ENCODE data around the gene FXYD1. TPM values are rescaled to one million over a fixed set of nuclear protein-coding genes. Genes with fewer than 3 reads are reported as not detected.
A peak's percentile ranks its signal among the peaks of the same experiment; 100 is the strongest.
"Not testable (repeated sequence)": the region's sequence is repeated elsewhere in the genome, so short reads cannot be mapped to it uniquely, and the experiment has no call there.

FXYD1 gene
- total RNA-seq, 1 experiment from 2014 or later = not detected

DNA sequence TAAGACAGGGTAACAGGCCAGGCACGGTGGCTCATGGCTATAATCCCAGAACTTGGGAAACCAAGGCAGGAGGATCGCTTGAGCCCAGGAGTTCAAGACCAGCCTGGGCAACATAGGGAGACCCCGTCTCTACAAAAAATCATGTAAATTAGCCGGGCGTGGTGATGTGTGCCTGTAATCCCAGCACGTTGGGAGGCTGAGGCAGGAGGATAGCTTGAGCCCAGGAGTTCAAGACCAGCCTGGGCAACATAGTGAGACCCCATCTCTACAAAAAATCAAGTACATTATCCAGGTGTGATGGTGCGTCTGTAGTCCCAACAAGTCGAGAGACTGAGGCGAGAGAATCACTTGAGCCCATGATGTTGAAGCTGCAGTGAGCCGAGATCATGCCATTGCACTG lies 35.0 kb upstream of the FXYD1 start:
- not testable (repeated sequence) for DNase-seq; H3K27me3 ChIP-seq; H3K27ac ChIP-seq; H3K36me3 ChIP-seq; H3K4me1 ChIP-seq; H3K9me3 ChIP-seq (replicated peaks); H3K4me3 ChIP-seq

DNA sequence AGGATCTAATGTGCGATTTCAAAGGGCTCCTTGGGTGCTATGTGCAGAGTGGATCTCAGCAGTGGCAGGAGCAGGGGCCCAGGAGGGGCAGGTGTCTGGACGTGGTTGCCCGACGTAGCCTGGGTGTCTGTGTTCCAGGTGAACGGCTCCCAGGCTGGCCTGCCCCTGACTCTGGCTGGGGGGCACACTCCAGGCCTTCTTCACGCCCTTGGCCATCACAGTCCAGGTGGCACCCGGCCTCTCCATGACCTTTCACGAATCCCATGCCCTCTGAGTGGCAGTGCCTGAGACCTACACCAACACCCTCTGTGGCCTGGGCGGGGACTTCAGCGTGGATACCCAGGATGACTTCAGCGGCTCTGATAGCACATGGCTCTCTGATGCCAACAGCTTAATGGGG lies 34.3 kb upstream of the FXYD1 start:
- Histone ChIP-seq H3K27me3 (no peaks in the 10 kb centered on the region), H3K4me3 (no peak overlapping the region), H3K27ac (no peak overlapping the region), H3K9me3 (replicated peaks) (no peaks in the 10 kb centered on the region; the same call in 1 of the 2 replicates), H3K36me3 (no peaks in the 10 kb centered on the region), H3K4me1 (no peaks in the 10 kb centered on the region; the same call in 1 of the 2 replicates)
- DNase-seq = no peak

DNA sequence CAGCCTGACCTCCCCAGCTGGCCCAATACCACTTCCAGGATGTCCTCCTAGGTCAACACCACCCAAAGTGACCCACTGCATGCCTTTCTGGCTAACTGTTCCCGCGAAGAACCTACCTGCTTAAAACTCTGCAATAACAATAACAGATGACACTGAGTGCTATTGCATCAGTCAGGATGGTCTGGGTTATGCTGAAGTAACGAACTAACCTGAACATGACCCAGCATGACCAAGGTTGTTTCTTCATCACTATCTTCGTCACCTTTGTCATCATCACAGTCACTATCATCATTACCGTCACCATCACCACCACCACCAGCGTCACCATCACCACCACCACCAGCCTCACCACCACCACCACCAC lies 33.6 kb upstream of the FXYD1 start:
- Histone ChIP-seq H3K27me3 (no peaks in the 10 kb centered on the region), H3K27ac (no peak overlapping the region)

GRCh38 chr19:35105411-35106290 lies 33.0 kb upstream of the FXYD1 start:
- H3K27me3 ChIP-seq = no peaks in the 10 kb centered on the region
- no peak for DNase-seq
- H3K27ac ChIP-seq = no peak overlapping the region

More for the DNA sequence above, 33.6 kb upstream of the FXYD1 start:
- no peak overlapping the region for H3K4me3 ChIP-seq
- no peaks in the 10 kb centered on the region; the same call in 1 of the 2 replicates for H3K9me3 ChIP-seq (replicated peaks)
- no peak for DNase-seq
- no peaks in the 10 kb centered on the region; the same call in 1 of the 2 replicates for H3K4me1 ChIP-seq
- H3K36me3 ChIP-seq = no peaks in the 10 kb centered on the region

GRCh38 chr19:35106291-35106583 lies 32.4 kb upstream of the FXYD1 start:
- Histone ChIP-seq H3K4me3 (no peak overlapping the region), H3K36me3 (no peaks in the 10 kb centered on the region), H3K27ac (no peak overlapping the region), H3K4me1 (no peaks in the 10 kb centered on the region; the same call in 1 of the 2 replicates), H3K9me3 (replicated peaks) (no peaks in the 10 kb centered on the region; the same call in 1 of the 2 replicates), H3K27me3 (no peaks in the 10 kb centered on the region)
- DNase-seq = no peak

More at GRCh38 chr19:35105411-35106290, 33.0 kb upstream of the FXYD1 start:
- Histone ChIP-seq H3K4me1 (no peaks in the 10 kb centered on the region; the same call in 1 of the 2 replicates), H3K4me3 (no peak overlapping the region), H3K9me3 (replicated peaks) (no peaks in the 10 kb centered on the region; the same call in 1 of the 2 replicates), H3K36me3 (no peaks in the 10 kb centered on the region)

- DNase-seq = no peak
- Histone ChIP-seq H3K9me3 (replicated peaks) (no peaks in the 10 kb centered on the region; the same call in 1 of the 2 replicates), H3K36me3 (no peaks in the 10 kb centered on the region), H3K27me3 (no peaks in the 10 kb centered on the region), H3K4me1 (no peaks in the 10 kb centered on the region; the same call in 1 of the 2 replicates), H3K4me3 (no peak overlapping the region), H3K27ac (no peak overlapping the region)
Measured at GRCh38 chr19:35106898-35107541, 31.6 kb upstream of the FXYD1 start.

DNA sequence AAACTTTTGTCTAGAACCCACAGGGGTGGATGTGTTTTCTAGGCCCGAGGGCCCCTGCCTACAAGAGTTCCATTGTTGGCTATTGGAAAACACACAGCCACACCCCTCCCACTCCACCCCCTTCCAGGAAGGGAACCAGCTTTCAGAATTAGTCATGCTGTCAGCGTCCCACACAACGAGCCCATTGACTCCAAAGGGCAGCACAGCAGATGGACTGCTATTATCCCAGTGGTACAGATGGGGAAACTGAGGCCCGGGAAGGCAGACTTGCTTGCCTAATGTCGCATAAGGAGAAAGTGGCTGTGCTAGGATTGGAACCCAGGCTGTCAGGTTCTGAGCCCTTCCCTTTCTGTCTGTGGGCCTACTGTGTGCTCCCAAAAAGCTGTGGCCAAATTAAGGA lies 31.1 kb upstream of the FXYD1 start:
- peak; percentile 33 to 62 for DNase-seq
- no peaks in the 10 kb centered on the region for H3K36me3 ChIP-seq
- H3K27ac ChIP-seq = no peak overlapping the region
- no peaks in the 10 kb centered on the region; the same call in 1 of the 2 replicates for H3K4me1 ChIP-seq
- H3K27me3 ChIP-seq = no peaks in the 10 kb centered on the region
- H3K4me3 ChIP-seq = no peak overlapping the region
- H3K9me3 ChIP-seq (replicated peaks) = no peaks in the 10 kb centered on the region; the same call in 1 of the 2 replicates

DNA sequence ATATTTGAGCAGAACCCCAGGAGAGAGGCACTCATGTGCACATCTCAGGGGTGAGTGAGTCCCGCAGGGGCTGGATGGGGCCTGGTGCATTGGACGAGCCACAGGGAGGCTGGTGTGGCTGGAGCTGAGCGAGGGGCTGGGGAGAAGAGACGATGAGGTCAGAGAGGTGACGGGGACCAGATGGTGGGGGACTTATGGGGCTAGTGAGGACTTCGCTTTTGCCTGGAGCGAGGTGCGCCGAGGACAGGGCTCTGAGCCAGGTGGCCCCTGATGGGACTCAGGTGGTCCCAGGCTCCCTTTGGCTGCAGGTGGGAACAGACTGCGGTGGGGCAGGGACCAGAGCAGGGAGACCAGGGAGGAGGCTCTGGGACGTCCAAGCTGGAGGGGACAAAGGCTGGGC lies 29.9 kb upstream of the FXYD1 start:
- no peaks in the 10 kb centered on the region; the same call in 1 of the 2 replicates for H3K4me1 ChIP-seq
- no peak overlapping the region for H3K27ac ChIP-seq

DNA sequence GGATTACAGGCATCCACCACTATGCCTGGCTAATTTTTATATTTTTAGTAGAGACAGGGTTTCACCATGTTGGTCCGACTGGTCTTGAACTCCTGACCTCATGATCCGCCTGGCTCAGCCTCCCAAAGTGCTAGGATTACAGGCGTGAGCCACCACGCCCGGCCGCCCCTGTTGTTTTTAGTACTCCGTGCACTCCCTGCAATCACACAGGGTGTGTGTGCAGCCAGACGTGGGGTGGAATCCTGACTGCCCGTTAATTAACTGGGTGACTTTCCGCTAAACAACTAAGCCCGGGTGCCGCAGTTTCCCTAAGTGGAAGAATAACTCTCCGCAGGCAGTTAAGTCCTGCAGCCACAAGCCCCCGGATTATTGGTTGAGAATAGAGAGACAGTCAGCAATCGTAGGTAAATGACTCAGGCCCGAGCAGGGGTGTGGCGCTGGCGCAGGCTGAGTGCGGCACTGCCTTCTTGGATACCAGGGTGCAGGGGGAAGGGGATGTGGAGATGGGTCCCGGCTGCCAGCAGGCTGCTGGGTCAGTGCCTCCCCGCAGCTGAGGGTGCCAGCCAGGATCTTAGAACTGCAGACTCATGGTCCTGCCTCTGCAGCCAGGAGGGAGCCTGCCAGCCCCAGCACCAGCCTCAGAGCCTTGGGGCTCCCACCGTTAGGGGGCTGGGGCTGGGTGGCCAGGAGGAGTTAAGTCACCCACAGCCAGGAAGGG lies 29.1 kb upstream of the FXYD1 start:
- no peaks in the 10 kb centered on the region for H3K36me3 ChIP-seq
- no peaks in the 10 kb centered on the region; the same call in 1 of the 2 replicates for H3K9me3 ChIP-seq (replicated peaks)
- H3K4me3 ChIP-seq = no peak overlapping the region
- no peaks in the 10 kb centered on the region; the same call in 1 of the 2 replicates for H3K4me1 ChIP-seq
- H3K27me3 ChIP-seq = no peaks in the 10 kb centered on the region; the same call in 1 of the 2 replicates
- DNase-seq = no peak
- H3K27ac ChIP-seq = no peak overlapping the region

More for the DNA sequence above, 29.9 kb upstream of the FXYD1 start:
- H3K9me3 ChIP-seq (replicated peaks) = no peaks in the 10 kb centered on the region; the same call in 1 of the 2 replicates
- H3K4me3 ChIP-seq = no peak overlapping the region
- no peaks in the 10 kb centered on the region for H3K27me3 ChIP-seq
- H3K36me3 ChIP-seq = no peaks in the 10 kb centered on the region
- DNase-seq = no peak

DNA sequence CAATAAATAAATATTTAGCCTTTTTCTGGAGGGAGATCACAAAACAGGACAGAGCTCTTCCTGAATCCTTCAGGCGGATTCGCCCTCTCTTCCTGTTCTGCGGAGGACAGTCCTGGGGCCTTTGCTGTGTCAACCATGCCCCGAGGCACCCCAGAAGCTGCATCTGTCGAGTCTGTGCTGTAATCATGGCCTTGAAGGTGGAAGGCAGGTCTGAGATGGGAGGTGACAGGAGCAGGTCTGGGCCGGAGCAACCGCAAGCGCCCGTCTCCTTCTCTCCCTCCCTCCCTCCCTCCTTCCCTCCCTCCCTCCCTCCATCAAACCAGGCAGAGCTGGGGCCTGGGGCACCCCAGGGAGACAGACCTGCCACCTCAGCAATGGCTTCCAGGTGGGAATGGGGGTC lies 27.6 kb upstream of the FXYD1 start:
- Histone ChIP-seq H3K36me3 (no peaks in the 10 kb centered on the region), H3K4me1 (no peaks in the 10 kb centered on the region; the same call in 1 of the 2 replicates), H3K27me3 (no peaks in the 10 kb centered on the region; the same call in none of the 2 replicates), H3K9me3 (replicated peaks) (no peaks in the 10 kb centered on the region; the same call in 1 of the 2 replicates), H3K27ac (no peak overlapping the region), H3K4me3 (no peak overlapping the region)
- DNase-seq = no peak

GRCh38 chr19:35112995-35113688 lies 25.5 kb upstream of the FXYD1 start:
- H3K27ac ChIP-seq = no peak overlapping the region
- H3K9me3 ChIP-seq (replicated peaks) = no peaks in the 10 kb centered on the region
- H3K4me1 ChIP-seq = no peaks in the 10 kb centered on the region
- no peak overlapping the region for H3K4me3 ChIP-seq
- H3K36me3 ChIP-seq = no peaks in the 10 kb centered on the region
- H3K27me3 ChIP-seq = peaks cover 6% of the 10 kb centered on the region
- no peak for DNase-seq

DNA sequence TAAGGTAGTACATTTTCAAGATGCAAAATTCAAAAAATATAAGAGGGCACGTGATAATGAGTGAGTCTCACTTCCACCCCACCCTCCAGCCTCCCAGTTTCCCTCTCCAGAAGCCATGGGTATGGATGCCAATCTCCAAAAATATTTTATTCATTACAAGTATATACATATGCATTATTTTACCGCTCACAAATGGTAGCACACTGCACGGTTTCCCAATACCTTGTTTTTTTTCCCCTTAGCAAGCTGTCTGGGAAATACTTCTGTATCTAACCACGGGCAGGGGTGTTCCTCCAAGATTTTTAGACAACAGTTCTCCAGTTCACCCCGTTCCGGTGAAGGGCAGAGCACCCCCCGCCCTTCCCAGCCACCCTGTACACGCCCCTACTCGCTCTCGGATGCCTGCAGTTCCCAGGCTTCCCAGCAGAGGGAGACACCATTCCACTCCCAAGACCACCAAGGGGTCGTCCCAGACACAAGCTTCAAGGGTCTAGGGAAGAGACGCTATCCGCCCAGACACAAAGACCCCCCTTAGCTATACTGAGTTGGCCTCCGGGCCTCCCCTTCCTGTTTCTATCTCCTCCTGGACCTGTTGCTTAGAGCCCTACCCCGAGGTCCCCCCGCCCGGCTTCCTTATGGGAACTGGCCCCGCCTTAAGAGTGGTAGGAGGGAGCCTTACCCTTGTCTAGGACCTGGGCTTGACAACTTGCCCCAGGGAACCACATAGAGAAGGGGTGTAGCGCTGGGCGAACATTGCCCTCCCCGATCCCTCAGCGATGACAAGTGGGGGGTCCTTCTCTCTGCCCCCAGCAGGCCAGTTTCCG lies 24.1 kb upstream of the FXYD1 start:
- H3K4me1 ChIP-seq = no peaks in the 10 kb centered on the region
- no peak overlapping the region for H3K27ac ChIP-seq
- H3K27me3 ChIP-seq = peaks cover 6% of the 10 kb centered on the region
- H3K4me3 ChIP-seq = no peak overlapping the region
- no peaks in the 10 kb centered on the region for H3K9me3 ChIP-seq (replicated peaks)
- H3K36me3 ChIP-seq = no peaks in the 10 kb centered on the region
- DNase-seq = peak; percentile 62 to 81

DNA sequence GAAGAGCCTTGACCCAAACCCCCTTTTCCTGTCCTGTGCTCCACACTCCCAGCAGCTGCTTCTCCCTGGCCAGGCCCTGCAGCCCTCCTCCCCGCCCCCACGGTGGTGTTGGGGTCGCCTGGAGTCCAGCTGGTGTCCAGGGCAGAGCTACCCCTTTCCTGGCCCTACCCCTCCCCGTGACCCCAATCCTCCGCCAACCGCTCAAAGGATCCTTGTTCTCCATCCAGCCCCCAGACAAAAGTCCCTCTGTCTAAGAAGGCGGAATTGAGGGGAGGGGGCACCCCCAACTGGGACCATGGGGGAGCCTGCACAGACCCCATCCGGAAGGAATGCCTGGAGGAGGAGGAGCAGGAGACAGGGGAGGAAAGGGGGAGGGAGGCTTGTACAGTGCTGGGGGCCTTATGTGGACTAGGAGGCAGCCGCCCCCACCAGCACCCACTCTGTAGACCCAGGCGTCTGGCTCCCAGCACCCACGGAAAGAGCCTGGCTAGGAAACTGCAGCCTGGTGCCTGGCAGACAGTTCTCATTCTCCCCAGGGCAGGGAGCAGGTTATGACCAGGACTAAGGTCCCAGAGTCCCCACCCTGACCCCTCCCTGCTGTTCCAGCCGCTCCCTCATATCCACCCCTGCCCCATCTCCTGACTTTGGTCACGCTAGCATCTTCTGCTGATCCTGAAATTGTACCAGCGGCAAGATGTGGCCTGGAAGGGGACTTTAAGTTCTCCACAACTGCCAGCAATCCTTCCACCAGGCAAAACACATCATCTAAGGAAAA lies 23.3 kb upstream of the FXYD1 start, which contains the start of gene FXYD3:
Gene FXYD3 (plus strand): TSS at position 647 of the 775 bp plus-strand sequence. CDS start 3,554 bp downstream, outside the sequence.
- Histone ChIP-seq H3K9me3 (replicated peaks) (no peaks in the 10 kb centered on the region), H3K27me3 (peaks cover 6% of the 10 kb centered on the region), H3K27ac (no peak within 1 kb of the TSS), H3K4me3 (no peak within 1 kb of the TSS), H3K36me3 (no peaks in the 10 kb centered on the region), H3K4me1 (no peaks in the 10 kb centered on the region)
- no peak for DNase-seq
